Measurements from ENCODE around the gene IL36A. TPM values are rescaled to one million over a fixed set of nuclear protein-coding genes. Genes with fewer than 3 reads are reported as not detected.

IL36A gene
- total RNA-seq, 1 experiment from 2014 or later, result not detected

- Histone ChIP-seq H3K27ac (ENCODE audit: low read depth, low read length, poor library complexity, severe bottlenecking) (no peak overlapping the region), H3K4me3 (ENCODE audit: low read depth, low read length, poor library complexity, severe bottlenecking) (no peak overlapping the region), H3K9me3 (ENCODE audit: low read depth, low read length, poor library complexity, severe bottlenecking) (no peaks in the 10 kb centered on the region), H3K4me1 (ENCODE audit: insufficient read depth, low read length, poor library complexity, severe bottlenecking) (no peaks in the 10 kb centered on the region), H3K36me3 (ENCODE audit: insufficient read depth, low read length, poor library complexity, severe bottlenecking) (no peaks in the 10 kb centered on the region), H3K27me3 (replicated peaks; ENCODE audit: insufficient read depth, low read depth, low read length, poor library complexity) (no peaks in the 10 kb centered on the region)
- intact Hi-C loops (cut with micrococcal nuclease; ENCODE audit: unreplicated experiment), result no loop called here
- DNase-seq (ENCODE audit: low spot score), result no peak
- no TSS peak for BruUV-seq (replicated peaks)
- no peak for TF ChIP-seq EZH2 (IDR thresholded peaks at IDR 0.05; ENCODE audit: borderline replicate concordance, low read depth, low read length, poor library complexity, severe bottlenecking)
- no peak for TF ChIP-seq CTCF (conservative IDR thresholded peaks at IDR 0.05; ENCODE audit: low read depth, low read length)
- POLR2A ChIA-PET (ENCODE audit: low non-redundant PET), result no interaction called here
- CTCF ChIA-PET, result no interaction called here
Observed at GRCh38 chr2:113057117-113057516, 51.9 kb downstream of the IL36A start.

Other genes with a start within 250 kb of the IL36A start
- 48.1 and 49.6 TPM in 2 replicates for gene CKAP2L, start 240.8 kb upstream of the IL36A start, total RNA-seq (2021)
- gene IL1A, start 221.0 kb upstream of the IL36A start, total RNA-seq (2021), result 5.4 and 6.3 TPM in 2 replicates
- 1.3 and 2.1 TPM in 2 replicates for gene IL1B, start 168.7 kb upstream of the IL36A start, total RNA-seq (2021)
- gene IL37, start 94.3 kb upstream of the IL36A start, total RNA-seq (2021), result not detected in 2 replicates
- gene IL36G, start 27.5 kb upstream of the IL36A start, total RNA-seq (2021), result not detected in 2 replicates
- gene IL36B, start 47.4 kb downstream of the IL36A start, total RNA-seq (2021), result not detected in 2 replicates
- gene IL36RN, start 53.7 kb downstream of the IL36A start, total RNA-seq (2021), result not detected in 2 replicates
- gene IL1F10, start 62.5 kb downstream of the IL36A start, total RNA-seq (2021), result not detected in 2 replicates
- gene IL1RN, start 122.1 kb downstream of the IL36A start, total RNA-seq (2021), result not detected in 2 replicates
- 0.60 and 1.8 TPM in 2 replicates for gene PSD4, start 168.5 kb downstream of the IL36A start, total RNA-seq (2021)

All from A673 (cell line).